Parathyroid adenoma (tissue), 2 donors: Measurements from ENCODE around the gene HSPB2.
A peak's percentile ranks its signal among the peaks of the same experiment; 100 is the strongest.
"Not testable (repeated sequence)": the region's sequence is repeated elsewhere in the genome, so short reads cannot be mapped to it uniquely, and the experiment has no call there.

Experiments used
- H2AFZ ChIP-seq: fragments of 300-600 bp; sonication (generic); one replicate; pipeline ENCODE4 v1.7.0; 2017; ENCODE audit warnings: antibody characterized with exemption, mild to moderate bottlenecking
- H3K27ac ChIP-seq: fragments of 300-600 bp; sonication (generic); one replicate; pipeline ENCODE4 v1.7.0; 2017
- H3K27me3 ChIP-seq: fragments of 300-600 bp; sonication (generic); one replicate; pipeline ENCODE4 v1.7.0; 2017; ENCODE audit warnings: low read length; ENCODE audit not compliant: control insufficient read depth, insufficient read depth
- H3K36me3 ChIP-seq: fragments of 300-600 bp; sonication (generic); one replicate; pipeline ENCODE4 v1.7.0; 2017; ENCODE audit warnings: low read length; ENCODE audit not compliant: control insufficient read depth, insufficient read depth
- H3K4me1 ChIP-seq: fragments of 300-600 bp; sonication (generic); one replicate; pipeline ENCODE4 v1.7.0; 2017; ENCODE audit warnings: control low read depth
- H3K4me2 ChIP-seq: fragments of 300-600 bp; sonication (generic); one replicate; pipeline ENCODE4 v1.7.0; 2017; ENCODE audit warnings: low read length
- H3K4me3 ChIP-seq: fragments of 300-600 bp; sonication (generic); one replicate; pipeline ENCODE4 v1.7.0; 2017; ENCODE audit warnings: low read depth, low read length
- H3K79me2 ChIP-seq: fragments of 300-600 bp; sonication (generic); one replicate; pipeline ENCODE4 v1.7.0; 2017; ENCODE audit warnings: control low read depth
- H3K9ac ChIP-seq: fragments of 300-600 bp; sonication (generic); one replicate; pipeline ENCODE4 v1.7.0; 2017; ENCODE audit warnings: mild to moderate bottlenecking
- H3K9me3 ChIP-seq: fragments of 300-600 bp; sonication (generic); one replicate; pipeline ENCODE4 v1.7.0; 2017; ENCODE audit warnings: low read length; ENCODE audit not compliant: control insufficient read depth
- TF ChIP-seq, protein P1 (sequence below): fragments of 300-600 bp; sonication (generic); IDR thresholded peaks from one replicate; pipeline ENCODE4 v1.7.0; 2017; ENCODE audit warnings: antibody characterized with exemption, mild to moderate bottlenecking
- donor health status: primary hyperparathyroidism.

Gene HSPB2

GRCh38 chr11:111926505-111927391 is 14.2 kb downstream of the HSPB2 start:
- Histone ChIP-seq H3K4me3 (peak overlapping the region; percentile 43), H3K27ac (peak overlapping the region; percentile 83), H3K27me3 (no peaks in the 10 kb centered on the region), H3K36me3 (no peaks in the 10 kb centered on the region), H3K9me3 (no peaks in the 10 kb centered on the region), H3K79me2 (no peaks in the 10 kb centered on the region), H3K4me2 (peak overlapping the region; percentile 69), H3K4me1 (no peaks in the 10 kb centered on the region), H3K9ac (no peak overlapping the region), H2AFZ (peak overlapping the region; percentile 76)
- TF ChIP-seq, protein P1, sequence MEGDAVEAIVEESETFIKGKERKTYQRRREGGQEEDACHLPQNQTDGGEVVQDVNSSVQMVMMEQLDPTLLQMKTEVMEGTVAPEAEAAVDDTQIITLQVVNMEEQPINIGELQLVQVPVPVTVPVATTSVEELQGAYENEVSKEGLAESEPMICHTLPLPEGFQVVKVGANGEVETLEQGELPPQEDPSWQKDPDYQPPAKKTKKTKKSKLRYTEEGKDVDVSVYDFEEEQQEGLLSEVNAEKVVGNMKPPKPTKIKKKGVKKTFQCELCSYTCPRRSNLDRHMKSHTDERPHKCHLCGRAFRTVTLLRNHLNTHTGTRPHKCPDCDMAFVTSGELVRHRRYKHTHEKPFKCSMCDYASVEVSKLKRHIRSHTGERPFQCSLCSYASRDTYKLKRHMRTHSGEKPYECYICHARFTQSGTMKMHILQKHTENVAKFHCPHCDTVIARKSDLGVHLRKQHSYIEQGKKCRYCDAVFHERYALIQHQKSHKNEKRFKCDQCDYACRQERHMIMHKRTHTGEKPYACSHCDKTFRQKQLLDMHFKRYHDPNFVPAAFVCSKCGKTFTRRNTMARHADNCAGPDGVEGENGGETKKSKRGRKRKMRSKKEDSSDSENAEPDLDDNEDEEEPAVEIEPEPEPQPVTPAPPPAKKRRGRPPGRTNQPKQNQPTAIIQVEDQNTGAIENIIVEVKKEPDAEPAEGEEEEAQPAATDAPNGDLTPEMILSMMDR = no peak

DNA sequence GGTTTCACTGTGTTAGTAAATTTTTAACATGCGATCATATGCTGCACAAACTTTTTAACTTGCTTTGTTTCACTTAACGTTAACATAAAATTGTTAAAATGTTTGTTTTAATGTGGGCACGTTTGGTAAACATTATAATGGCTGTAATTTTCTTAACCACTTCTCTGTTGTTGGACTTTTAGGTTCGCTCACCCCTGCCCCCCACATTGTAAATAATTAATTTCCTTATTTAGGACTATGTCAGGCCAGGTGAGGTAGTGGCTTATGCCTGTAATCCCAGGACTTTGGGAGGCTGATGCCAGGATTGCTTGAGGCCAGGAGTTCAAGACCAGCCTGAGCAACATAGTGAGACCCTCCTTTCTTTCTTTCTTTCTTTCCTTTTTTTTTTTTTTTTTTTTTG is 17.9 kb downstream of the HSPB2 start:
- Histone ChIP-seq H3K27me3 (no peaks in the 10 kb centered on the region), H3K79me2 (no peaks in the 10 kb centered on the region), H3K36me3 (no peaks in the 10 kb centered on the region), H3K4me3 (no peak overlapping the region), H3K27ac (no peak overlapping the region), H2AFZ (no peak overlapping the region), H3K9me3 (no peaks in the 10 kb centered on the region), H3K9ac (no peak overlapping the region), H3K4me1 (no peaks in the 10 kb centered on the region), H3K4me2 (no peak overlapping the region)
- TF ChIP-seq, protein P1 = no peak

GRCh38 chr11:111932611-111932950 is 20.0 kb downstream of the HSPB2 start:
- no peaks in the 10 kb centered on the region for H3K36me3 ChIP-seq
- no peak overlapping the region for H3K27ac ChIP-seq
- no peak overlapping the region for H3K4me3 ChIP-seq
- TF ChIP-seq, protein P1 = no peak
- no peak overlapping the region for H3K4me2 ChIP-seq
- no peak overlapping the region for H3K9ac ChIP-seq
- H3K9me3 ChIP-seq = no peaks in the 10 kb centered on the region
- H3K27me3 ChIP-seq = no peaks in the 10 kb centered on the region
- no peaks in the 10 kb centered on the region for H3K79me2 ChIP-seq
- H3K4me1 ChIP-seq = peaks cover under 1% of the 10 kb centered on the region
- H2AFZ ChIP-seq = no peak overlapping the region

DNA sequence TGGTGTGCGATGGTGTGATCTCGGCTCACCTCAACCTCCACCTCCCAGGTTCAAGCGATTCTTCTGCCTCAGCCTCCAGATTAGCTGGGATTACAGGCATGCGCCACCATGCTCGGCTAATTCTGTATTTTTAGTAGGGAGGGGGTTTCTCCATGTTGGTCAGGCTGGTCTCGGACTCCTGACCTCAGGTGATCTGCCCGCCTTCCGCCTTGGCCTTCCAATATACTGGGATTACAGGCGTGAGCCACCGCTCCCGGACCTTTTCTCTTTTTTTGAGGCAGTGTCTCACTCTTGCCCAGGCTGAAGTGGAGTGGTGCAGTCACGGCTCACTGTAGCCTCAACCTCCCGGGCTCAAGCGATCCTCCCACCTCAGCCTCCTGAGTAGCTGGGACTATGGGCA is 20.6 kb downstream of the HSPB2 start:
- not testable (repeated sequence) for H3K4me3 ChIP-seq, H3K27ac ChIP-seq

GRCh38 chr11:111933872-111934271 is 21.3 kb downstream of the HSPB2 start:
- H3K9ac ChIP-seq = no peak overlapping the region

More for the DNA sequence above, 20.6 kb downstream of the HSPB2 start:
- H3K9me3 ChIP-seq, H3K27me3 ChIP-seq, H3K36me3 ChIP-seq, H3K79me2 ChIP-seq, H2AFZ ChIP-seq, H3K4me1 ChIP-seq, H3K9ac ChIP-seq, H3K4me2 ChIP-seq: not testable (repeated sequence)

More at GRCh38 chr11:111933872-111934271, 21.3 kb downstream of the HSPB2 start:
- TF ChIP-seq, protein P1 = no peak
- no peak overlapping the region for H3K4me2 ChIP-seq
- no peak overlapping the region for H3K27ac ChIP-seq
- no peaks in the 10 kb centered on the region for H3K27me3 ChIP-seq
- no peaks in the 10 kb centered on the region for H3K9me3 ChIP-seq
- peaks cover 2% of the 10 kb centered on the region for H3K4me1 ChIP-seq
- H3K4me3 ChIP-seq = no peak overlapping the region
- H3K79me2 ChIP-seq = no peaks in the 10 kb centered on the region
- no peak overlapping the region for H2AFZ ChIP-seq
- no peaks in the 10 kb centered on the region for H3K36me3 ChIP-seq
